ENCODE results near the gene ERFL. TPM values are rescaled to one million over a fixed set of nuclear protein-coding genes. Genes with fewer than 3 reads are reported as not detected.
"Not testable (repeated sequence)": the region's sequence is repeated elsewhere in the genome, so short reads cannot be mapped to it uniquely, and the experiment has no call there.

The ERFL gene
- total RNA-seq, 1 donor from 2014 or later, result not detected

DNA sequence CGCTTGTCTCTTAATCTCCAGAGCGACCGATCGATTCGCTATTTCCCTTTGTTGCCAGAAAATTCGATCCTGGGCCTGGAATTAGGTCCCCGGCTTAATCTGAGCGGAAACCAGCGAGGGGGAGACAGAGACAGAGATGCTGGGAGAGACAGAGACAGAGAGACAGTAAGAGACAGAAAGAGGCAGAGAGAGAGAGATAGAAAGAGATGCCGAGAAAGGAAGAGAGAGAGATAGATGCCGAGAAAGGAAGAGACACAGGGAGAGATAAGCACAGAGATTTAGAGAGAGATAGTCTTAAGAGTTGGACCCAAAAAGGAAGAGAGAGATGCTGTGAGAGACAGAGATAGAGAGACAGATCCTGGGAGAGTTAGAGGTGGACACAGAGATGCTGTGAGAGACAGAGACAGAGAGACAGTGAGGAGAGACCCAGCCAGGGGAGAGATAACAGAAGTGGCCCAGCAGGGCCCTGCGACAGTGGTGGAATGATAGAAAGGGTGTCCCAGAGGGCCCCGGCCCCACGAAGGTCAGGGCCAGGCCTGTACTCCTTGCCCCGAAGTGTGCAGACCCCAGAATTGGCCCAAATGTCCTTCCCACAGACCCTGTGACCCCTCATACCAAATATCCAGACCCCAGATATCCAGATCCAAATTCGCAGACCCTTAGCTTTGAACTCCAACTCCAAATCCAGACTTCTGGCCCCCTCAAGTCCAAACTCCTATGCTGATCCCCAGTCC, 1.3 kb downstream of the ERFL start:
- no peak for DNase-seq (ENCODE audit: low read depth in 2 of 2)

DNA sequence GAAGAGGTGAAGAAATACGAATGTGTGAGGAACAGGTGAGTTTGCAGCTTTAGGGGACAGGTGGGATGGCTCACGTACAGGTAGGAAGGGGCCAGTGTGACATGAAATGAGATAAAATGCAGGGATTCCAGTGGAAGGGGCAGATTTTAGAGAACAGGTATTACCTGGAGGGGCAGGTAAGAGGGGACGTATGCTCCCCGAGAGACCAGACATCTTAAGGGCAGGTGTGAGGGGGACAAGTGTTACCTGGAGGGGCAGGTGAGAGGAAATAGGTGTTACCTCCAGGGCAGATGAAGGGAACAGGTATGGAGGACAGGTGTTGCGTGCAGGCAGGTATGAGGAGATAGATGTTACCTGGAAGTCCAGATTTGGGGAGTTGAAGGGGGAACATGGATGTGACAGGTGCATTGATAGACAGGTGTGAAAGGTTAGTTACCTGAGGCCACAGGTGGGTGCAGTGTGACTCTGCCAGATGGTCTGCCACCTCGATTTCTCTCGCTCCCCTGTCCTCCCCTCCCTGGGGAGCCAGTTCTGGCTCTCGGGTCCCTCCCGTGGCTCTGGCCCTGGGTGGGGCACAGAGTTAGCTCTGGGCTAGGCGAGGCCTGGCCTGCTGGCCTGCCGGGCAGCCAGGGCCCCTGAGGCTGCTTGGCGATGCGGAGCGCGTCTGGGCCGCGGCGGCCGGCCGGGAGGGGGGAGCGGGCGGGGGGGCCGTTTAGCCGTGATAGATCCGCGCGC, 2.1 kb downstream of the ERFL start:
- no peak for DNase-seq (ENCODE audit: low read depth in 2 of 2)

DNA sequence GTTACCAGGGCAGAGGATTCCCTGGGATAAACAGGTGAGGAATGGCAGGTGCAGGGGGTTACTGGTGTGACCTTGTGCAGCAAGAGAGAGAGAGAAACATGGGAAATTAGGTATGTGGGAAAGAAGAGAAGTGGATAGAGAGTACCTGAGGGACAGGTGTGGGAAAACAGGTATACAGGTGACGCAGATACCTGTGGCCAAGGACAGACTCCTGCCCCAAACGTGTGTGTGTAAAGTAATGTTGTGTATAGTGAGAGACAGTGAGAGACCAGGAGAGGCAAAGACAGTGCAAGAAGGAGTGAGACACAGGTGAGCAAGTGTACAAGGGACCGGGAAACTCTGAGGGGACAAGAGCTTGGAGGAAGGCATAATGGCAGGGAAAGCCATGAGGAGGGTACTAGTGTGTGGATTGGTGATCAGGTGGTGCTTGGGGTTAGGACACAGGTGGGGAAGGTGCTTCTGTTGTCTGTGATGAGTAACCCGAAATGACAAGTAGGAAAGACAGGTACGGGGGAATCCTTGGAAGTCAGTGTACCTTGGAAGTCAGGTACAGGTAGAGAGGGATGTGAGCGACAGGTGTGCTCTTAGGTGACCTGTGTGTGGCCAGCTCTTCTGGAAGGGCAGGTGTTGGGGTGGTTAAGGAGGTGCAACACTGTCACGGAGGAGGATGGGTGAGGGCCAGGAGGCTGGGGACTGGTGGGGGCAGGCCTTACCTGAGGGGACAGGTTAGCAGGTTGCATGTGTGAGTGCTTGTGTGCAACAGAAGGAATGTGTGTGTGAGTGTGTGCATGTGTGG, 2.8 kb downstream of the ERFL start:
- no peak for DNase-seq (ENCODE audit: low read depth in 2 of 2)

DNA sequence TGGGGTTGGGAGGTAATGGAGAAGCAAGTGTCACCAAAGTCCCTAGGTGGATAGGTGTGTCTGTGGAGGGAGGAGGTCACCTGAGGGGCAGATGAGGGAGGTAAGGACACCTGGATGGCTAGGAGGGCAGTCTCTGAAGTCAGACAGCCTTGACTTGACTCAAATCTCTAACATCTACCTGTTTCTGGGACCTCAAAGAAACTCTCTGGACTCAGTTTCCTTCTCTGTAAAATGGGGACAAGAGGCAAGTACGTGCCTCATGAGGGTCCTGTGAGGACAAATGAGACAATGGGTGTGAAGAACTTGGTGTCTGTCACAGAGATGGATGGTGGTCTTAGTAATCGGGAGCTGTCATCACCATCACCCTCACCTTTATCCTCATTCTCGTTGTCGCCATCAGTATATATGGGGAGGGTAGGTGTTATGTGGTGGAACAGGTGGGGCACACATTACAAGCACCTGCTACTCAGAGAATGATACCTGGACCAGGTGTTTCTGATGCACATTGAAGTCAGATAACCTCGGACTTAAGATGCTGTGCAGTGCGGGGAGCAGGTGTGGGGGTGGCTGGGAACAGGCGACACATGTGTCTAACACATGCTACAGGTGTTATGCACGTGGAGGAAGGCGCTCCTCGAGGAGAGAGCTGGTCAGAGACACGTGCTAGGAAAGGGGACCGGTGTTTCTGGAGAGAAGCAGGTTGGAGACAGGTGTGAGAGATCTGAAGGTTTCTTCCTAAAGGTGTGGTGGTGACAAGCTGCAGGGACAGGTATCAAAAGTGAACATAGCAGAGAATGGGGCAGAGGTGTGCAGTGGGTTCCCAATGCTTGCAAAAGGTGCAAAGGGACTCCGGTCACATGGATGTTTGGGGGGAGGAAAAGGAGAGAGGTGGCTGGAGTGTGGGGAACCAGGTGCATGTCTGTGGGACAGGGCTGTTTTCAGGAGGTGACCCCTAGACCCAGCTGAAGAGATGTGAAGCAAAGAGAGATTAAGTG, 3.8 kb downstream of the ERFL start:
- DNase-seq (ENCODE audit: low read depth in 2 of 2), result no peak

DNA sequence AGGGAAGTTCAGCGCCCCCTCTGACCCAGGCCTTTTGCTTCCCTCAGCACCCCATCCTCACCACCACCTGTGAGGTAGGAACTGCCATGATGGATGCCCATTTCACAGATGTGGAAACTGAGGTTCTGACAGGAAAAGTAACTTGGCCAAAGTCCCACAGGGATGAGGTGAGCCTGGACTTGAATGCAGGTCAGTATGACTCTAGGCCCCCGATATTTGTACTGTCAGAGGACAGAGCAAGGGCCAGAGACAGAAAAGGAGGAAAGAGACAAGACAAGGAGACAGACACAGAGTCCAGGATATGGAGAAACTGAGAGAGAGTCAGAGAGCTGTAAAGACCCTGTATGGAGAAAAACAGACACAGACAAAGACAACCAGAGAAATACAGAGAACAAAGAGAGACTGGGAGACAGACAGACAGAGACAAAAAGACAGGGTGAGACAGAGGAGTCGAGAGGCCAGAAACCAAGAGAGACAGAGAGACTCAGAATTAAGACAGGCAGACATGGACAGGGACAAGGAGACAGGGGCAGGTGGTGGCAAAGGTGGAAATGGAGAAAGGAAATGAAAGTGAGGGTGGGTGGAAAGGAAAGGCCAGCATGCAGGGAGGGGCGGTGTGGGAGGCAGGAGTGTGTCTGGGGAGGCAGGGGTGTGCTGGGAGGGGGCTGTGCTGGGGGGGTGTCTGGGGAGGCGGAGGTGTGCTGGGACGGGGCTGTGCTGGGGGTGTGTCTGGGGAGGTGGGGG, 5.0 kb downstream of the ERFL start:
- no peak for DNase-seq (ENCODE audit: low read depth in 2 of 2)

DNA sequence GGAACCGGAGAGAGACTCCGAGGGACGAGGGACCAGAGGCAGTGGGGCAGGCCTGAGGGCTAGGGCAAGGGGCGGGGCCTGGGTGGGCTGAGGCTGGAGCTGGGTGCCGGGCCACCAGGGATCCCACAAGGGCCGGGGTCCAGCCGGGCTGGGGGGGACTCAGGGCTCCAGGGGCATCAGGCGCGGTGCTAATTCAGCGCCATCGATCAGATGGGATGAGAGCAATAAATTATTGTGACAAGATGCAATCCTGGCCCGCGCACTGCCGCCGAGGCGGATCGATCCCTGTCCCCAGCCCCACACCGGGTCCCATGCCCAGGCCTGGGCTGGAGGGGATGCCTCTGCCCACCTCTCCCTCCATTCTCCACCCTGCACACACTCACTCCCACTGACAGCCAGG, 5.7 kb downstream of the ERFL start:
- DNase-seq (ENCODE audit: low read depth in 2 of 2), result no peak

DNA sequence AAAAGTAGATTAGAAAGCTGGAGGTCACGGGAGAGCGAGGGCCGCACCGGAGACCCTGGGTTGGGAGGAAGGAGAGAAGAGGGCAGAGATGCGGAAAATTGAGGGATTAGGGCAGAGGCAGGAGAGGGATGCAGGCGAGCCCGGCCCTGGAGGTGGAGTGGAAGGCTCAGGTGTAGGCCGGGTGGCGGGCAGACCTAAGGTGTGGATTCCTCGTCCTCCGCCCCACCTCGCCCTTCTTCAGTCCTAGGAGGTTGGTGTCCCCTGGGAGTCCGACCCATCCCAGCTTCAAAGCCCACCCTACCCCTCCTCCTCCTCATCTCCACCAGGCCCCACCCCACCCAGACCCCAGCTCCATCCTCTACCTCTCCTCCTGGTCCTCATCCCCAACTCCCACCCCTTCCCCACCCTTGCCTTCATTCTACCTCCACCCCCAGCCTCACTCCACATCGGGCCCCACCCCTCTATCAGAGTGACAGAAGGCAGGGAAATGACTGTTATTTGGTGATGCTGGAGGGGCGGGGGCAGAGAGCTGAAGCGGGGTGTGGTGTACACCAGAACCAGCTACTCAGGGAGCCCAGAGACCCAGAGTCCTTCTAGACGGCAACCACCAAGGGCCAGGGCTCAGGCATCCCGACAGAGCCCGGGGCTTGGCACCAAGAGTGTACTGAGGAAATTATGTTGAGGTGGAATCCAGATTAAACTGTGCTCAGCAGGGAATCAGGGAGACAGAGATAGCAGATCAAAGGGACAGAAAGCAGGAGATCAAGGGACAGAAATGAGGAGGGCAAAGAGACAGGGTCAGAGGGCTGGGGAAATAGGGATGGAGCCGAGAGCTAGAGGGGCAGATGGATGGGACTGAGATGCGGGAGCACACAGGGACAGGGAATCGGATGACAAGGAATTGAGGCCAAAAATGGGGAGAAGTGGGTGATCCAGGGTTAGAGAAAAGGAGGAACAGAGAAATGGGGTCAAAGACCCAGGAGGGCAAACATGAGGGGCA, 6.4 kb downstream of the ERFL start:
- DNase-seq (ENCODE audit: low read depth in 2 of 2), result no peak

DNA sequence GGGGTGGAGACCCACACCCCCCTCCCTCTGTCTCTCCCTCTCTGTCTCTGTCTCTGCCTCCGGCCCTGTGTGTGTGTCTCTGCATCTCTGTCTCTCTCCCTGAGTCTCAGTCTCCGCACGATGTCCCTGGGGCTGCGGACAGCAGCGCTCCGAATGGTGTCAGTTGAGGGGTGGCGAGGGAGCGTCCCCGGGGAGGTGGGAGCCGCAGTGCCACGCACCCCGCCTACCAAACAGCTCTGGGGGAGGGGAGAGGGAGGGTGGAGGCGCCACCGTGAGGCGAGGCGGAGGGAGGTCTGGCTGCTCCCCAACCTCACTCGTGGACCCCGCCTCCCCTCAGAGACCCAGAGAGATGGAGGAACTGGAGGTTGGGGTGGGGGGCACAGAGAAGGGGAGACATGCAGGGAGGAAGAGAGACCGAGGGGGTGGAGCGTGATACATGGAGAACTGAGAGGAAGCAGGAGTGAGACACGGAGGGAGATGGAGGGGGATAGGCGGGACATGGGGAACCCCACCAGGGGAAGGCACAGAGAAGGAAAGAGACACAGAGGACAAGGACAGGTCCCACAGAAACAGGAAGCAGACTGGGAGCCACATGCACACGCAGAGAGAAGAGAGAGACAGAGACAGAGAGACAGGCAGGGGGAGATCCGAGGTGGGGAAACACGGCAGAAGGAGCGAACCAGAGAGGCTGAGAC, 7.2 kb downstream of the ERFL start:
- DNase-seq (ENCODE audit: low read depth in 2 of 2), result no peak

DNA sequence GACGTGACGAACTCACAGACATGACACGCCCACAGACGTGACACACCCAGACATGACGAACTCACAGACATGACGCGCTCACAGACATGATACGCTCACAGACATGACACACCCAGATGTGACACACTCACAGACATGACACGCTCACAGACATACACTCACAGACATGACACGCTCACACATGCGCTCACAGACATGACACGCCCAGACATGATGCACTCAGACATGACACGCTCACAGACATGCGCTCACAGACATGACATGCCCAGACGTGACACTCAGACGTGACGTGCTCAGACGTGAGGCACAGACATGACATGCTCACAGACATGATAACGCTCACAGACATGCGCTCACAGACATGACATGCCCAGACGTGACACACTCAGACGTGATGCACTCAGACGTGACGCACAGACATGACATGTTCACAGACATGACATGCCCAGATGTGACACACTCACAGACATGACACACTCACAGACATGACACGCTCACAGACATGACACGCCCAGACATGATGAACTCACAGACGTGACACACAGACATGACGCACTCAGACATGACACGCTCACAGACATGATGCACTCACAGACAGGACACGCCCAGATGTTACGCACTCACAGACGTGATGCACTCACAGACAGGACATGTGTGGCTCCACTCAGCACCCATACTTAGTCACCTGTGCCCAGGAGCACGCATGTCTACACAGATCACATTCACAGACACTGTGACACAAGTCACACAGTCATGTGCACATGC, 8.1 kb downstream of the ERFL start:
- DNase-seq (ENCODE audit: low read depth in 2 of 2), result no peak

DNA sequence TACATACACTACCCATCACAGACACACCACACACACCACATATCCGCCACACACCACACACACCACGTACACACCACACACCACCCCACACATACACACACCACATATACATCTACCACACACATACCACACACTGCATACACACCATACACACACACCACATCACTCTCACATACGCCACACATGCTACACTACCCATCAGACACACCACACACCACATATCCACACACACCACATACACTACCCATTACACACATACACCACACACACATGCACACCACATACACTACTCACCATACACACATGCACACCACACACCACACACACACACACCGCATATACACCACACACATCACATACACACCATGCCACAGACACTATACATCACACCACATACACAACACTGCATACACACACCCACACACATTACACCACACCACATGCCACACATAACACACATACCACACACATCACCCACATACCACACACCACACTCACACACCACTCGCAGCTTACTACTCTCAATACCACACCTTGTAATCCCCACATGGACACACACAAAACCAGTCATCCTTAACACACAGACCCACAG, 9.5 kb downstream of the ERFL start:
- DNase-seq (ENCODE audit: low read depth in 2 of 2), result no peak

DNA sequence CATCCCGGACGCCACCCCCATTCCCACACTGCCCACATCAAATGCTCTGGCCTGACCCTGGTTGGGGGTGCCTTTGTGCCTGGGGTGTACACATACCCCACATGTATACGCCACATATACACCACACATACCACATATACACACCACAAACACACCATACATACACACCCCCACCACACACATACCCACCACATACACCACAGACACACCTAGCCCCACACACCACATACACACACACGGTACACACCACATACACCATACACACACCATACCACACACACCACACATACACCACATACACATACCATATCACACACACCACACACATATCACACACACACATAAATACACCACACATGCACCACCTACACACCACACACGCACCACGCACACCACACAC, 10.2 kb downstream of the ERFL start:
- no peak for DNase-seq (ENCODE audit: low read depth in 2 of 2)

DNA sequence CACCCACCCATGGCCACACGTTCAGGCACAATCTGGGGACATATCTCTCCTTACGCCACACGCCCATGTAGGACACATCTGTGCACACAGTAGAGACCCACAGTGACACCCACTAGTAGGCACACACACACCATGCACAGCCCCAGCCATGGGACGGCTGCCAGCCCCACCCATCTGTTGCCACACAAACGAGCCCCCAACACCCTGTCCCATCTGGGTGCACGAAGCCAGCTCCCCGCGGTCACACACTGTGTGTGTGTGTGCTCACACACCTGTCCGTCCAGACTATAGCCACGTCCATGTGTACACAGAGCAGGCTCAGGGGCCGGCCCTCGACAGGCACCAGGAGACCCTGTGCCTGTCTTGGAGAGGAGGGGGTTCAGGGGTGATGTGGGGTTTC, 10.6 kb downstream of the ERFL start:
- no peak for DNase-seq (ENCODE audit: low read depth in 2 of 2)

DNA sequence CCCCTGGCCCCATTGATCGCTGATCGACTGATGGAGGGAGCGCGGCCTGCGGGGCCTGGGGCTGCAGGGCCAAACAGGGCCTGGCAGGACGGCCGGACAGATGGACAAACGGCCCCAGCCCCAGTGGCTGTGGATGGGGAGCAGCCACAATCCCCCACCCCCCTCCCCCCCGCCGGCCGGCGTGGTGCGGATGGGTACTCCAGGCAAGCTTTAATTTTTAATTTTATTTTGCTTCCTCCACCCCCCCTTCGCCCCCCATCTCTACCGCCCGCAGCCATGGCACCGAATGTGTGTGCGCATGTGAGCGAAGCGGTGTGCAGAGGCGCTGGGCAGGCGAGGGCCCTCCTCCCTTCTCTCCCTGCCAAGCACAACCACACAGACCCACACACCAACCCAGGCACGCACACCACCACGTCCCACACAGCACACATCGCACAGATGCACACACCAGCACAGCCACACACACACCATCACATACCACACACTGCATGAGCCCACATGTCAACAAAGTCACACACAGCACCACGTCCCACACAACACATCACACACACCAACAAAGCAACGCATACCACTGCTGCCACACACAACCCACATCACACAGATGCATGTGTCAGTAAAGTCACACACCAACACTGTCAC, 12.4 kb downstream of the ERFL start:
- DNase-seq (ENCODE audit: low read depth in 2 of 2), result no peak

DNA sequence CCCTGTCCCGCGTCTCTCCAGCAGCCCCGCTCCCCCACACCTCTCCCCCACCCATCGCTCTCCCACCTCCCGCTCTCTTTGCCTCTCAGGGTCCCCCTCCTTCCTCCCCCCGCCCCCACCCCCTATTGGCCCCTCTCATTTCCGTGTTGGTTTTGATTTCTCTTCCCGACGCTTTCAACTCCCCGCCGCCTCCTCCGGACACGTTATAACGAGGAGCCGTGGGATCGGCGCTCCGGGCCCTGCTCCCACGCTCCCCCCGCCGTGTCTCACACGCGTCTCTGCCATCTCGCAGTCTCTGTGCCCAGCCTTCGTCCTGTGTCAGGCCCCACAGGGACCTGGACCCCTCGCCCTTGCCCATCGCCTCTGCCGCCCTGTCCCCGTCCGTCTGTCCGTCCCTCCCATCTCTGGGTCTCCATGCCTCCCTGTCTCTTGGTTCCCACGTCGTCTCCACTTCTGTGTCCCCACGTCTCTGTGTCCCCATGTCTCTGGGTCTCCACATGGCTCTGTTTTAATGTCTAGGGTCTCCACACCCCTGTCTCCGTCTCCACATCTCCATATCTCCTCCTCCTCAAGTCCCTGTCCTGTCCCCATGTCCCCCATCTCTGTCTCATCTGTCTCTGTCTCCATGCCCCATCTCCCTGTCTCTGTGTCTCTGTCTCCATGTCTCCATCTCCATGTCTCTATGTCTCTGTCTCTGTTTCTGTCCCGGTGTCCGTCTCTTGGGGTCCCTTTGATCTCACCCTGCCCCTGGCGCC, 13.1 kb downstream of the ERFL start:
- DNase-seq (ENCODE audit: low read depth in 2 of 2), result no peak

DNA sequence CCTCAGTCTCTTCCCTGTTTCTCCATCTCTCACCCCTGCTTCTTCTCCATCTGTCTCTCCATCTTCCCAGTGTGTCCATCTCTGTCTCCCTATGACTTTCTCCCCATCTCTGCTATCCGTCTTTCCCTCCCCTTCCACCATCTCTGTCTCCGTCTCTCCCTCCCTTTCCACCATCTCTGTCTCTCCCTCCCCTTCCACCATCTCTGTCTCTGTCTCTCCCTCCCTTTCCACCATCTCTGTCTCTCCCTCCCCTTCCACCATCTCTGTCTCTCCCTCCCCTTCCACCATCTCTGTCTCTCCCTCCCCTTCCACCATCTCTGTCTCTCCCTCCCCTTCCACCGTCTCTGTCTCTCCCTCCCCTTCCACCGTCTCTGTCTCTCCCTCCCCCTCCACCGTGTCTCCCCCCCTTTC, 13.8 kb downstream of the ERFL start:
- not testable (repeated sequence) for DNase-seq (ENCODE audit: low read depth in 2 of 2)
